Gastrocnemius medialis (tissue), 4 donors: ENCODE measurements around the gene NPHS2. TPM values are rescaled to one million over a fixed set of nuclear protein-coding genes. Genes with fewer than 3 reads are reported as not detected.

Source experiments
- ATAC-seq, 2 donors: fragments of 150-250 bp; one replicate each; pipeline ENCODE4 v1.9.1; 2016
- DNase-seq, 2 donors: peaks; one replicate each; pipeline ENCODE4 v3.0.0-alpha.2; 2019
- H3K27ac ChIP-seq, 4 donors: fragments of 200-600 bp; sonication (generic); 1 replicate in 1 of 4; 2 replicates in 3 of 4; pipeline ENCODE4 v1.5.1; 2016 to 2018; ENCODE audit warnings: mild to moderate bottlenecking in 2 of 4, moderate library complexity in 1 of 4
- H3K27me3 ChIP-seq, 3 donors: fragments of 200-600 bp; sonication (generic) in 2 of 3; 1 replicate in 1 of 3; 2 replicates in 2 of 3; pipeline versions ENCODE4 v1.5.1 to v1.6.0; 2016 to 2019; ENCODE audit warnings: mild to moderate bottlenecking in 1 of 3, moderate library complexity in 1 of 3
- H3K36me3 ChIP-seq, 2 donors: fragments of 200-600 bp; sonication (generic) in 1 of 2; one replicate each; pipeline ENCODE4 v1.5.1; 2017 to 2018
- H3K4me1 ChIP-seq, 2 donors: fragments of 200-600 bp; sonication (generic) in 1 of 2; one replicate each; pipeline ENCODE4 v1.5.1; 2016 to 2017; ENCODE audit warnings: mild to moderate bottlenecking in 2 of 2
- H3K4me3 ChIP-seq, 4 donors: fragments of 200-600 bp; sonication (generic) in 3 of 4; 1 replicate in 1 of 4; 2 replicates in 3 of 4; pipeline ENCODE4 v1.5.1; 2016 to 2019; ENCODE audit warnings: mild to moderate bottlenecking in 2 of 4
- H3K9me3 ChIP-seq, 3 donors: fragments of 200-600 bp; sonication (generic) in 2 of 3; 1 replicate in 1 of 3; 2 replicates in 2 of 3; pipeline ENCODE4 v1.5.1; 2016 to 2019
- CTCF ChIP-seq, 5 experiments: fragments of 450-650 bp in 3 of 5; fragments of 200-600 bp in 2 of 5; sonication (generic) in 2 of 5; IDR thresholded peaks in 4 of 5; conservative IDR thresholded peaks in 1 of 5; 1 replicate in 4 of 5; 2 replicates in 1 of 5; pipeline ENCODE4 v1.5.1; 2016 to 2019; ENCODE audit warnings: antibody characterized with exemption in 5 of 5, mild to moderate bottlenecking in 3 of 5, moderate library complexity in 3 of 5
- POLR2A ChIP-seq, 2 donors: fragments of 450-650 bp; IDR thresholded peaks; one replicate each; pipeline ENCODE4 v1.6.1; 2017; ENCODE audit warnings: antibody characterized with exemption in 2 of 2, mild to moderate bottlenecking in 2 of 2, moderate library complexity in 2 of 2
- in situ Hi-C, 4 donors: fragments of 200-750 bp; cut with MboI; loops; one replicate each; pipeline versions ENCODE4 v1.15.0 to v1.8.0; 2017; ENCODE audit warnings: low sequenced_read_pairs in 4 of 4
- intact Hi-C: fragments of 100-400 bp; cut with DNase I; formaldehyde crosslinking; loops from one replicate; pipeline ENCODE4 v1.15.1; 2023; ENCODE audit warnings: low total_unique reads
- total RNA-seq, 4 donors: library from RNA; depleted of rRNA; stranded (reverse); fragments of >200 nt; gene quantifications; one replicate each; pipeline versions ENCODE4 v1.1.0 to v1.2.3, GENCODE V29; 2016

Gene NPHS2
- total RNA-seq, 4 donors from 2014 or later = not detected

- DNase-seq = no peak
- TF ChIP-seq POLR2A (IDR thresholded peaks at IDR 0.05) = no peak
- TF ChIP-seq CTCF (IDR thresholded peaks at IDR 0.05 in 4 of 5, conservative IDR thresholded peaks at IDR 0.05 in 1 of 5) = no peak
- no peaks in the 10 kb centered on the region for H3K4me1 ChIP-seq
- H3K27ac ChIP-seq = no peak overlapping the region
- intact Hi-C loops = no loop called here
- no peaks in the 10 kb centered on the region for H3K36me3 ChIP-seq
- H3K9me3 ChIP-seq = no peaks in the 10 kb centered on the region
- in situ Hi-C loops = no loop called here
- ATAC-seq = peak; percentile 47 to 61
- no peak overlapping the region for H3K4me3 ChIP-seq
- no peaks in the 10 kb centered on the region for H3K27me3 ChIP-seq
These were observed 24.7 kb downstream of the NPHS2 start for GRCh38 chr1:179550746-179551682.

- Histone ChIP-seq H3K27me3 (no peaks in the 10 kb centered on the region), H3K36me3 (no peaks in the 10 kb centered on the region), H3K4me3 (no peak overlapping the region), H3K9me3 (no peaks in the 10 kb centered on the region), H3K4me1 (no peaks in the 10 kb centered on the region), H3K27ac (no peak overlapping the region)
- intact Hi-C loops = no loop called here
- ATAC-seq = no peak
- TF ChIP-seq POLR2A (IDR thresholded peaks at IDR 0.05) (no peak), CTCF (IDR thresholded peaks at IDR 0.05 in 4 of 5, conservative IDR thresholded peaks at IDR 0.05 in 1 of 5) (no peak)
- in situ Hi-C loops = no loop called here
- no peak for DNase-seq
These were observed 26.4 kb downstream of the NPHS2 start for GRCh38 chr1:179549368-179549700.

- DNase-seq (no peak), ATAC-seq (no peak)
- Histone ChIP-seq H3K9me3 (no peaks in the 10 kb centered on the region), H3K4me1 (no peaks in the 10 kb centered on the region), H3K27ac (no peak overlapping the region), H3K36me3 (no peaks in the 10 kb centered on the region), H3K27me3 (no peaks in the 10 kb centered on the region), H3K4me3 (no peak overlapping the region)
- in situ Hi-C loops (no loop called here), intact Hi-C loops (no loop called here)
- TF ChIP-seq CTCF (IDR thresholded peaks at IDR 0.05 in 4 of 5, conservative IDR thresholded peaks at IDR 0.05 in 1 of 5) = no peak
- no peak for TF ChIP-seq POLR2A (IDR thresholded peaks at IDR 0.05)
These were observed 26.9 kb downstream of the NPHS2 start for GRCh38 chr1:179548666-179549367.

GRCh38 chr1:179547021-179547535 is 28.7 kb downstream of the NPHS2 start:
- intact Hi-C loops (no loop called here), in situ Hi-C loops (no loop called here)
- Histone ChIP-seq H3K9me3 (no peaks in the 10 kb centered on the region), H3K4me3 (no peak overlapping the region), H3K36me3 (no peaks in the 10 kb centered on the region), H3K27ac (no peak overlapping the region), H3K4me1 (no peaks in the 10 kb centered on the region), H3K27me3 (no peaks in the 10 kb centered on the region)
- ATAC-seq (no peak), DNase-seq (no peak)
- TF ChIP-seq POLR2A (IDR thresholded peaks at IDR 0.05) (no peak), CTCF (IDR thresholded peaks at IDR 0.05 in 4 of 5, conservative IDR thresholded peaks at IDR 0.05 in 1 of 5) (no peak)
